GM23338 (cell line): ENCODE data around the gene AKR1E2.

ENCODE experiments used
- CREB1 ChIP-seq: fragments of 250-450 bp; sonication (Bioruptor Pico); IDR thresholded peaks from 2 replicates; pipeline ENCODE4 v1.5.0; 2020; ENCODE audit warnings: low read depth, mild to moderate bottlenecking, moderate library complexity
- CTCF ChIP-seq, 2 experiments: fragments of 200-600 bp in 1 of 2; sonication (generic) in 1 of 2; conservative IDR thresholded peaks; 2 replicates each; pipeline versions ENCODE4 v1.5.1 to v1.6.1; 2016 to 2017; ENCODE audit warnings: antibody characterized with exemption in 2 of 2, low read depth in 2 of 2, mild to moderate bottlenecking in 2 of 2, moderate library complexity in 1 of 2
- ETS1 ChIP-seq: IDR thresholded peaks from 2 replicates; pipeline ENCODE4 v1.6.1; 2016; ENCODE audit warnings: antibody characterized with exemption
- EZH2 ChIP-seq: fragments of 200-600 bp; sonication (generic); IDR thresholded peaks from one replicate; pipeline ENCODE4 v1.8.0; 2017; ENCODE audit warnings: antibody characterized with exemption, mild to moderate bottlenecking, low read depth; ENCODE audit not compliant: unreplicated experiment
- EZH2phosphoT487 ChIP-seq: fragments of 200-600 bp; sonication (generic); IDR thresholded peaks from one replicate; pipeline ENCODE4 v1.8.1; 2018; ENCODE audit warnings: antibody characterized with exemption; ENCODE audit not compliant: unreplicated experiment
- JUNB ChIP-seq: IDR thresholded peaks from one replicate; pipeline ENCODE4 v1.6.1; 2016; ENCODE audit warnings: antibody characterized with exemption; ENCODE audit not compliant: unreplicated experiment
- POLR2AphosphoS5 ChIP-seq: IDR thresholded peaks from 2 replicates; pipeline ENCODE4 v1.6.1; 2016; ENCODE audit warnings: antibody characterized with exemption, low read depth
- REST ChIP-seq: IDR thresholded peaks from one replicate; pipeline ENCODE4 v1.6.1; 2018; ENCODE audit warnings: antibody characterized with exemption; ENCODE audit not compliant: unreplicated experiment
- ZNF331 ChIP-seq: fragments of 250-450 bp; sonication (Bioruptor Pico); IDR thresholded peaks from 2 replicates; pipeline ENCODE4 v1.5.0; 2020; ENCODE audit warnings: low read depth, mild to moderate bottlenecking, moderate library complexity

GRCh38 chr10:4888236-4888635 is 62.2 kb downstream of the AKR1E2 start:
- TF ChIP-seq CTCF (conservative IDR thresholded peaks at IDR 0.05; ENCODE audit: low read depth in 2 of 2) (no peak), POLR2AphosphoS5 (no peak), EZH2 (no peak), EZH2phosphoT487 (no peak), ETS1 (no peak), REST (no peak), ZNF331 (CRISPR knock-in tag) (no peak), JUNB (no peak), CREB1 (no peak)
